ENCODE data around the gene AFF3.

The AFF3 gene

DNA sequence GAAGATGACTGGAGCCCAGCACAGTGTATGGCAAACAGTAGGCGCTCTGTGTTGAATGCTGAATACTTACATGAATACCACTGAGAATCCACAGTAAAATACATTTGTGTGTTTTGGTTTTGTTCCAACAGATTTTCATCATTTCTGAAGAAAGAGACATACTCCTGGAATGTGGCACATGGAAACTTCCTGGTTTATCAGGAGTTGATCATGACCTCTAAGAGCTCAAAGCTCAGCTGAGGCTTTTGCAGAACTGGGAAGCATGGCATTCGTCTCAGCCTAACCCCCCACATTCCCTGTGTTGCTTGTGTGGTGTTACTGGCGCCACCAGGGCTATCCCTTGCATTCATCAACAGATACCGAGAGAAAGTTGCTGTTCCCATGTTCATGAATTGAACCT lies 335.6 kb downstream of the AFF3 start:
- DNase-seq = no peak
- intact Hi-C loops (cut with DNase I) = no loop called here

DNA sequence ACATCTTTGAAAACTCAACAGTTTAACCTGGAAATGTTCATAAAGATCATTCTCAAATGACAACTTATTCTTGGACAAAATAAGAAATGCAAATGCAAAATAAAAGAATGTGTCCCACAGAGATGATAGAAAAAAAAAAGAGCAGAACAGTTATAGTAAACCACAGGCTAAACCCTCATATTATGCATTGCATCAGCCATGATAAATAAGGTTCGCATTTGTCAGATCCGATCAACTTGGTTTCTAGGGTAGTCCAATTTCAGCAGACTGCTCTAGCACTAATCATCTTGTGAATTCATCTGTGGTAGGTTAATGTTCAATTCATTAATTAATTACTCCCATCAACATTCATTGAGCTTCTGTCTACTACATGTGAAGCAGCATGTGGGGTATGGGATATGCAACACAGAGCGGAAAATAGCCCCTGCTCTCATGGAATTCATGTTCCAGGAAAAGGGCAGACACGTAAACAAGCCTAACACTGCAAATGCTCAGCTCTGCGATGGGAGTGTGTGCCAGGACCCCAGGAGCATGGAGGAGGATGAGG lies 336.4 kb downstream of the AFF3 start:
- no peak for DNase-seq
- intact Hi-C loops (cut with DNase I) = no loop called here

DNA sequence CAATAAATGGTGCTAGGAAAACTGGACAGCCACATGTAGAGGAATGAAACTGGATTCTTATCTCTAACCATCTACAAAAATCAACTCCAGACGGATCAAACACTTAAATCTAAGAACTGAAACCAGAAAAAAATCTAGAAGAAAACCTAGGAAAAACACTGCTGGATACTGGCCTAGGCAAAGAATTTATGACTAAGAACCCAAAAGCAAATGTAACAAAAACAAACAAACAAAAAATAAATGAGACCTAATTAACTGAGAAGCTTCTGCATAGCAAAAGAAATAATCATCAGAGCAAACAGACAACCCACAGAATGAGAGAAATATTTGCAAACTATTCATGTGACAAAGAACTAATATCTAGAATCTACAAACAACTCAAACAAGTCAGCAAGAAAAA lies 338.5 kb downstream of the AFF3 start:
- intact Hi-C loops (cut with DNase I) = no loop called here
- DNase-seq = no peak

DNA sequence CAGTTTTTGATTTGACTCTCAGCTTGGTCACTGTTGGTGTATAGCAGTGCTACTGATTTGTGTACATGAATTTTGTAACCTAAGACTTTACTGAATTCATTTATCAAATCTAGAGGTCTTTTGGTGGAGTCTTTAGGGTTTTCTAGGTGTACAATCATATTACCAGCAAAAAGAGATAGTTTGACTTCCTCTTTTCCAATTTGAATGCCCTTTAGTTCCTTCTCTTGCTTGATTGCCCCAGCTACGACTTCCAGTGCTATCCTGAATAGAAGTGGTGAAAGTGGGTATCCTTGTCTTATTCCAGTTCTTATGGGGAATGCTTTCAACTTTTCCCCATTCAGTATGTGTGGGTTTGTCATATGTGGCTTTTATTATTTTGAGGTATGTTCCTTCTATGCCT lies 339.7 kb downstream of the AFF3 start:
- DNase-seq = no peak
- intact Hi-C loops (cut with DNase I) = no loop called here

DNA sequence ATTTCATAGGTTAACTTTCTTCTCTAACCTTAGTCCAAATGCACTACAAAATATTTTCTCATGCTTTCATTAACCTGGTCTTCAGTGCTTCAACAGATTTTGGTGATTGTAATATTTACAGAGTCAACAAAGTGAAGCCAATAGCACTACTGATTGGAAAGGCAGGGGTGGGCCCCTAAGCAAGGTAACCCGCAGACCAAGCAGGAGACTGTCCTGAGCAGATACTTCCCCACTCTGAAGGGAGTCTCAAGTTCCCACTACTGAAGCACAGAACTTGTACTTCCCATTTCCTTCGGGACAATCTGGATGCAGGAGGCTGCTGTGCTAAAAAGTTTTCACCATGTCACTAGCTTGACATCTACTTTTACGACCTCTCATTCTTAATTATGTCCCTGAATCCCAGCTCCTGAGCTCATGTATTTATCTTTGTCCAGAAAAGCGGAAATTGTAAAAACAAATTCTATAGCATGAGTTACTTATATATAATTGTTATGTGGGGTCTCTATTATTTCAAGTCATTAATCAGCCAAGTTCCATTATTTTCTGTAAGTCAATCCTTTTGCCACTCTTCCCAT lies 341.0 kb downstream of the AFF3 start:
- intact Hi-C loops (cut with DNase I) = no loop called here
- DNase-seq = no peak

DNA sequence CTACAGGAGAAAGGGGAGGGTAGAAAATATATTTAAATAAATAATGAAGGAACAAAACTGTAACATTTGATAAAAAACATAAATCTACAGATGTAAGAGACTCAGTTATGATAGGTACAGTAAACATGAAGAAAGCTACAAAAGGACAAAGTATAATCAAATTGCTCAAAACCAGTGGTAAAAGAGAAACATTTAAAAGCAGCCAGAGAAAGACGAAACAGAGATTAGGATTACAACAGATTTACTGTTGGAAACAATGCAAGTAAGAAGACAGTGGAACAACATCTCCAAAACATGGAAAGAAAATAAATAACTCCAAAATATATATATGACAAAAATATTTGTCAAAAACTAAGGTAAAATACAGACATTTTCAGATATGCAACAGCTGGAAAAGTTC lies 344.9 kb downstream of the AFF3 start:
- no peak for DNase-seq

DNA sequence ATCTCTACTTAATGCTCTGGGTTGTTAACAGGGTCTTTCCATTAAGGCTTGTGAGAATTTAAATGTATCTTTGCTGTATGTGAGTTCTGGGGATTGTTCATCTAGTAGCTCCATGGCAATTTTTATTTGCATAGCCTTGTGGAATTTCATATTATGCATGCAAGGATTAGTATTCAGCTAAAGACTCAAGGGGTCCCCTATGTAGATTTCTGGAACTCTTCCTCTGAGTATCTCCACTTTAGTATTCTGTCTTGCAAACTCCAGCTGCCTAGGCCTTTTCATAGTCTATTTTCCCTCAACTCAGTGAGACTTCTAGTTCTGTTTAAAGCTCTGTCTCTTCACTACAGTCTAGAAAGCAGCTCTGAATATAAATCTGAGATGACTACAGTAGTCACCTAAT lies 348.0 kb downstream of the AFF3 start:
- intact Hi-C loops (cut with DNase I) = no loop called here
- no peak for DNase-seq

More for the DNA sequence above, 344.9 kb downstream of the AFF3 start:
- intact Hi-C loops (cut with DNase I) = no loop called here

DNA sequence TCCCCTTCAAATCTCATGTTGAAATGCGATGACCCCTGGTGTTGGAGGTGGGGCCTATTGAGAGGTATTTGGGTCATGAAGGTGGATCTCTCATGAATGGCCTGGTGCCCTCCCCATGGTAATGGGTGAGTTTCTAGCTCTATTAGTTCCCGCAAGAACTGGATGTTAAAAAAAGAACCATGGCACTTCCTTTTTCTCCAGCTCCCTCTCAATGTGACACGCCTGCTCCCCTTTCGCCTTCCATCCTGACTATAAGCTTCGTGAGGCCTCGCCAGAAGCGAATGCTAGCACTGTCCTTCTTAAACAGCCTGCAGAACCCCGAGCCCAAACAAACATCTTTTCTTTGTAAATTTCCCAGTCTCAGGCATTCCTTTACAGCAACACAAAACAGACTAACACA lies 349.4 kb downstream of the AFF3 start:
- no peak for DNase-seq
- intact Hi-C loops (cut with DNase I) = no loop called here

DNA sequence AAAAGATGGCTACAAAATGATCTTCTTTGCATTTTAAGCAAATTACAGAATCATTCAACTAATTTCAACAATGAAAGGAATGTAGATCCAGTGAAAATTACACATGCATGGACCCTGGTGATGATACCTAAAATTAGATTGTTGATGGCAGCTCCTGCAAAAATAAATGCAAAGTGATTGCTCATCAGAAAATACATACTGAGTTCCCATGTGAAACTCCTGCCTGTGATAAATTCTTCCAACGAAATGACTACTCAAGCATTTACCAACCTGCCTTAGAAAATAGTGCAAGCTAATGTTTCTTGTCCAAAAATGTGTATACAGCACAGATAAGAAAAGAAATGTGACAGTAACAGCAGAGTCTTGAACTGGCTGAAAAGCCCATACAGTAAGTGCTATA lies 352.5 kb downstream of the AFF3 start:
- no peak for DNase-seq

DNA sequence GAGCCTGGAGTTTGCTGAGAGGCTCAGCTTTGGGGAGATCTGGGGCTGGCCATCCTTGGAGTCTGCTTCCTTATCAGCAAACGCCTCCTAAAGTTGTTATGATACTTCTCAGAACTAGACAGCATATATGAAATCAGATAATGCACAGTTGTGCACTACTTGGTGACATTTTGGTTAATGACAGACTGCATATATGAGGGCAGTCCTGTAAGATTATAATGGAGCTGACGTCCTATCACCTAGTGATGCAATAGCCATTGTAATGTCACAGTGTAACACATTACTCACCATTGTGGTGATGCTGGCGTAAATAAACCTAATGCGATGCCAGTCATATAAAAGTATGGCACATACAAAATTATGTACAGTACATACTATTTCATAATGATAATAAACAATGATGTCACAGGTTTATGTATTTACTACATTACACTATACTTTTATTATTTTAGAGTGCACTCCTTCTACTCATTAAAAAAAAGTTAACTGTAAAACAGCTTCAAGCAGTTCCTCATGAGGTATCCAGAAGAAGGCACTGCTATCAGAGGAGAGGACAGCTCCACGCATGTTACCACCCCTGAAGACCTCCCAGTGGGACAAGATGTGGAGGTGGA lies 354.5 kb downstream of the AFF3 start:
- no peak for DNase-seq
- intact Hi-C loops (cut with DNase I) = no loop called here

More for the DNA sequence above, 352.5 kb downstream of the AFF3 start:
- intact Hi-C loops (cut with DNase I) = no loop called here

DNA sequence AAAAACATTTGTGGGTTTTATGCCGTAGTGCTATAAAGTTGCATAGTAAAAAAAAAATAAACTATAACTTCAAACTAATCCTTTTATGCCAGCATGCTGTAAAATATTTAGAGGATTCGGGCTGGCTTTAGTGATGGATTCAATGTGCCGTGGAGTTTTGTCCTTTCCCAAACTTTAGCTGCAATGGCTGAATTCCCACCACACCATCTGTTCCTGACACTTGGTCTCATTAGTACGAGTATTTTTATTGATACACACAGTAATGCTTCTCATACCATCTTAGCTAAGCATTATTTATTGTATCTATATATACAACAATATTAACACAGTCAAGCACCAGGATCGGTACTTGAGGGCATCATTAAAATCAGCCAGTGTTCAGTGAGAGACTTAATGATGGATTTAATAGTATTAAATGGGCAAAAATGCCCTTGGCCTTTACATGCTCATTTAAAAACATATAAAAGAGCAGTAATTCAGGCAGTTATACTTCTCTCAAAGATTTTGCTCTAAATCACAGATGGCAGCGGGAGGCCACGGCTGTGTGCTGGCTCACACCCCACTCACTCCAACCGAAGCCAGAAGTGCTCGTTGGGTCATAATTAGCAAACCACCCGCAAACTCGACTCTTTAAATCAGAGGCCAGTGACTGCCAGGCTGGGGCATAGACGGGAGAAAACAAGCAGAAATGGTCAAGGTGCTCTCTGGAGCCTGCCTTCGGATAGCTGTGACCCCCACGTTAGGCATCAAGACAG lies 355.6 kb downstream of the AFF3 start:
- intact Hi-C loops (cut with DNase I) = no loop called here
- no peak for DNase-seq

DNA sequence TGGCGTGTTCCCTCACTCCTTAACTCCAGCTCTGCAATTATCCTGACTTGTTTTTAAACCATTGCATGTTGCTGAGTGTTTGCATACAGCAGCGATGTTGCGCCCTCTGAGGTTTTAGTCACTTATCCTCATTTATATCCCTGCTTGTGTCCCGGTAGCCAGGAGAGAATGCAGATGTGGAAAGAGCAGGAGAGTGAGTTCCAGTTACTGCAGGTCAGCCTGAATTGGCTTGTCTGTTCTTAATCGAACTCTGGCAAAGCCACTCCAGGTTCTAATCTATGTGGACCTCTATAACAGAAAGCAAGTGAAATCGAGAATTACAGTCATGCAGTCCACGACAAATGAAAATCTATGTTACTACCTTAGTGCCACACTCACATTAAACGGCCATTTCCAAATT lies 357.4 kb downstream of the AFF3 start:
- no peak for DNase-seq
- intact Hi-C loops (cut with DNase I) = no loop called here

DNA sequence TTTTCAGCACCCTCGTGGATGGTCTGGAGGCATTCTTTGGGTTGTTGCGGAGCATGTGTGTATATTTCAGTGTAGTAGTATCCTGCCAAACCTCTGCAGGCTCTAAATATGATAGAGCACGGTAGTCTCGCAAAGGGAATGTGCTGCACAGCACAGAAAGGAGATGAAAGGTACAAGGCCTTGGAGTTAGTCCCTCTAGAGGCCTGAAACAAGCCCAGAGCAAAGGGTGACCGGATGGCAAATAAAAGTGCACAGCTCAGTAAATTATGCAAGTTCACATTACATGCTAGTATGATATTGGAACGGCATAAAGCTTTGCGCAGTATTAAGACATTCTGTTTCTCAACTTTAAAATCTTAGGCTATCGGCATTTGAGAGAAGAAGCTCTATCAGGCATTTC lies 358.1 kb downstream of the AFF3 start:
- intact Hi-C loops (cut with DNase I) = no loop called here
- no peak for DNase-seq

DNA sequence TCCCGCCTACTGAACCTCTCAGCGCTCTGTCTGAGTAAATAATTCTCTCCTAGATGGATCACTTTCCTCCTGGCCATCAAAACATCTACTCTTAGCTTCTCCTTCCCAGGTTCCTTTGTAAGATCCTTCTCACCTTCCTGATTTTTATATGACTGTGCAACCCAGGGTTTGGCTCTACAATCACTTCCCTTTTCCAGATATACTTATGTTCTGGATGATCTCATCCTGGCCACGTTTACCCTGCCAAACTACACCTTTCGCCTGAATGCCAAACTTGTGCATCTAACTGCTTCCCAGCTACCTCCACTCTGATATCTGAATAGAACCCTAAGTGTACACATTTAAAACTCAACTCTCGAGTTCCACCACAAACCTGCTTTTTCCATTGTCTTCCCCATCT lies 362.1 kb downstream of the AFF3 start:
- DNase-seq = no peak
- intact Hi-C loops (cut with DNase I) = no loop called here

DNA sequence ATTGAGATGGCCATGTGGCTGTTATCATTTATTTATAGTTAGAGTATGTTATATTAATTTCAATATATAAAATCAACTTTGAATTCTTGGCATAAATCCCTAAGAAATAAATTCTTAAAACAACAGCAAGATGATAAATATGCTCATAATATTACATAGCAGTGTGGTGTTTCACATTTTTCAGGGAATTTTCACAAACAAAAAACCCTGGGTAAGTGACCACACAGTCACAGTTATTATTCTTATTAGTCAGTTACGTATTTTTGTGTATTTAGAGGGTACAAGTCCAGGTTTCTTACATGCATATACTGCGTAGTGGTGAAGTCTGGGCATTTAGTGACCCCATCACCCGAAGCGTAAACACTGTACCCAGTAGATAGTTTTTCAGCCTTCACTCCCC lies 363.1 kb downstream of the AFF3 start:
- intact Hi-C loops (cut with DNase I) = no loop called here
- no peak for DNase-seq

DNA sequence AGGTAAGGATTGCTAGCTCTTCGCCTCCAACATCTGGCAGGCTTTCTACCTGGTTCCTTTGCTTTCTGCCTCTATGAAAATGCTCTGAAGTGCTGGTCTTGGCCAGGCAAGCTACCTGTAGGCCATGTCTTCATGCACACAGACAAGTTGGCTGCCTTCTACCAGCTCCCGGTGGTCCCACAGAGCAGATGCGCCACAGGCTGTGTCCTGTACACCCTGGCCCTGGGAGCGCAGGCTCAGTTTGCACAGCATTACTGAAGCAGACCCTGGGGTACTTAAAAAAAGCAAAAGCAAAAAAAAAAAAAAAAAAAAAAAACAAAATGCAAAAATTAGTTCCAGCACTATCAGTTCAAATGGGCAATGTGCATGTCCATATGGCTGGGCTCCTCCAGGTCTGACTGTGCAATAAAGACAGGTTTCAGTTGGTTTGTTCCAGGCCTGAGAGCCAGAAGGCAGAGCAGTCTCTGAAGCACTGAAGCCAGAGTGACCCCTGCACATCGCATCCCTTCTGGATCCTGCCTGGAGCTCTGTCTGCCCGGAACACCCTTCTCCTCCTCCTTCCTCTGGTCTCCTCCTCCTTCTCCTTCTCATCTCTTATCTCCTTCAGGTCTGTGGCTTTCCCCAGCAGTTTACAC lies 364.6 kb downstream of the AFF3 start:
- intact Hi-C loops (cut with DNase I) = no loop called here
- DNase-seq = no peak

DNA sequence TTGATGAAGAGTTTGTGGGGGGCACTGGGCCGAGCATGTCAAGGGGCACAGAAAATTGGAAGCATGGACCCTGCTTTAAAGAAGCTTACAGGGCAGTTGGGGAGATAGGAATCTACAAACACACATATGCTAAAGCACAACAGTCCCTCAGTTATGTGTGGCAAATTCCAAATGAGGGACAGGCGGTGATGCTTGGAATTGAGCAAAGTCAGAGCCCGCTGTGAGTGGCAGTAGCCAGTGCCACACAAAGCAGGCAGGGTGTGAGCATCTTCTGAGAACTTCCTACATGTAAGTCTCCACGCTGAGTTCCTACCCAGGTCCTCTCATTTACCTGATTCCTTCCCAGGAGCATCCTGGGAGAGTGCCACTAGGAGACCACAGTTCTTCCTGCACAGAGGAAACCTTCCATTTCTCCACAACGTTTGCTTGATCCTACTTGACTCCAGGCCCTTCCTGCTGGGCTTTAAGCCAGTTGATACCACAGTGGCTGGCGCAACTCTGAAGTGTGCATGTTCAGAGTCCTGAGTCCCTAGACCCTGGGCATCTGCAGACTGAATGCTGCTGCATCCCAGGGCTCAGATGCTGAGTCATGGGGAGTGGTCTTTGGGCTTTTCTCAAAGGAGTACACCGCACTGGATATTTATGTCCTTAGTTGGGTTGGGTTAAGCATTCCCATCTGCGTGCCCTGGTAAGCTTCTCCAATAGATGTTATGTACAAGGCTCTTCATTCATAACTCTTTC lies 365.3 kb downstream of the AFF3 start:
- intact Hi-C loops (cut with DNase I) = no loop called here
- no peak for DNase-seq

DNA sequence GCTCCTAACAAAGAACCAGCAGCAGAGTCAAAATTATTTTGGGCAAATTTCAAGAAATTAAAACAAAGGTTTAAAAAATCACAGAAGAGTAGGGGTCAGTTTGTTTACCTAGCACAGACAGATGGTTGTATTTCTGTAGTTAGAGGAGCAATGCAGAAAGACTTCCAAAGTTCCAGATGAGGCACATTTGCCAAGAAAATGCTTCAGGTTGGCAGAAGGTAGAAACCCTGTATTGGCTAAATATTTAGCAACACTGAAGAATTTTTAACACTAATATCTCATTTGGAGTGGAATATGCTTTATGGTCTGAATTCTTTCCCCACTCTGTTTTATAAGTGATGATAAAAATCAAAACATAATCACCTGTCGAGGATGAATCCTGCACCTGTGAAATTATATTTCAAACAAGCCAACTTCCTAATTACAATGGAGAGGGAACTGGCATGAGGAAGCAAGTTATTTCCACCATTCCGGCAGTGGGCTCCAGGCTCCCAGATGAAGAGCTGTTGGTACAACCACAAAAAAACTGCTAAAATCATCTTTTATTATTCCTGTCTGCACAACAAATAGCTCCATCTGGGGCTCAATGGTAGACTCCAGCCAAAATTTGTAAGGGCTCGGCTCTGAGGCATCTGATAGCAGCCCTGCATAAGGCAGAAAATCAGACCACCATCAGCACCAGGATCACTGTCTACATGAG lies 366.0 kb downstream of the AFF3 start:
- intact Hi-C loops (cut with DNase I) = no loop called here

DNA sequence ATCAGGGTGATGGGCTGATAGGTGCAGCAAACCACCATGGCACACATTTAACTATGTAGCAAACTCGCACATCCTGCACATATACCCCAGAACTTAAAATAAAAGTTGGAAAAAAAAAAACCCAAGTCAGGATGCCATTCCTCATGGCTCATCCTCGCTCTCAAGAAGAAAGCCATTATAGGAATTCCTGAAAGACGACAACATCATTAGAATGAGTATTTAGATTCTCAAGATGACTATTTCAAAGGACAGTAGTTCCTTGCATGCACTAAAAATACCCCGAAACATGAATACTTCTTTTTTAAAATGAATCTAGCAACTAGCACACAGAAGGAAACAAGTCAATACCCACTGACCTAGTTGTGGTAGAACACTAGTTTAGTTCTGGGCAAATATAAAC lies 366.8 kb downstream of the AFF3 start:
- DNase-seq = no peak
- intact Hi-C loops (cut with DNase I) = no loop called here

More for the DNA sequence above, 366.0 kb downstream of the AFF3 start:
- DNase-seq = no peak
